Pericardium fibroblast (primary cell): ENCODE data around the gene UBA1. TPM values are rescaled to one million over a fixed set of nuclear protein-coding genes. Genes with fewer than 3 reads are reported as not detected.

Experiments used
- total RNA-seq: library from RNA; depleted of rRNA; stranded (reverse); fragments of >200 nt; gene quantifications from 2 replicates; pipeline ENCODE4 v1.2.3, GENCODE V29; 2015

The UBA1 gene
- 98.6 and 103 TPM in 2 replicates for total RNA-seq

GRCh38 chrX:47193475-47194193, at the start of gene UBA1:
Gene UBA1 (plus strand): TSS chrX:47193829. CDS start chrX:47198803, 4,974 bp downstream.

GRCh38 chrX:47144626-47145394, 48.8 kb upstream of the UBA1 start, which contains the start of the genes NDUFB11 and RBM10:
Gene NDUFB11 (minus strand): TSS chrX:47144702. CDS start chrX:47144679, 23 bp downstream.
Gene RBM10 (plus strand): TSS chrX:47145221. CDS start chrX:47147482, 2,261 bp downstream.

DNA sequence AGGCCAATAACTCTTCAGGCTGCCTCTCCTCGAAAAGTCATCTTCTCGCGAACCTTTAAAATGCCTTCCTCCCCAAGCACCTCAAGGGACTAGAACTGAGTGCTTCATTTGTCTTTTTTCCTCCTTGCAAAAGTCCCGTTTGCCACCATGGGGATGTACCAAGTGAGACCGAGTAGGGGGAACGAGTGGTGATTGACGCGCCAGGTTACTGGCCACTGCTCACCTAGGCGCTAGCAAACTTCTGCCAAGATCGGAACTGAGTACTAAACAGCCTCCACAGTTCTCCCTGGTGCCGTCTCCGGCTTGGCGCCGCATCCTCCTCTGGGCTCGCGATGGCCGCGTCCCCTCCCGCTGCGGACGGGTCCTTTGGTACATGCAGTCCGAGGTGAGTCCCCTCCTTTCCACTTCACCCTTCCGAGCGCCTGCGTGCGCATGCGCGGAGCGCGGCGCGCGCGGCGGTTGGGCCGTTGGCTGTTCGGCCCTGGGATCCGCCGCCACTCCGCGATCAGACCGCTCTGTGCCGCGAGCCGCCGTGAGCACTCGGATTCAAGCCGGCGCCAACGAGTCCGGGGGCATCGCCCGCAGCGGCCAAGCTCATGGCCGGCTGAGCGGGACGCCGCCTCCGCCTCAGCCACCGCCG, 24.8 kb downstream of the UBA1 start, which contains the start of gene CDK16:
CDK16 (plus strand) TSS at position 402 of the 640 bp plus-strand sequence. CDS start 4,877 bp downstream, outside the sequence.

DNA sequence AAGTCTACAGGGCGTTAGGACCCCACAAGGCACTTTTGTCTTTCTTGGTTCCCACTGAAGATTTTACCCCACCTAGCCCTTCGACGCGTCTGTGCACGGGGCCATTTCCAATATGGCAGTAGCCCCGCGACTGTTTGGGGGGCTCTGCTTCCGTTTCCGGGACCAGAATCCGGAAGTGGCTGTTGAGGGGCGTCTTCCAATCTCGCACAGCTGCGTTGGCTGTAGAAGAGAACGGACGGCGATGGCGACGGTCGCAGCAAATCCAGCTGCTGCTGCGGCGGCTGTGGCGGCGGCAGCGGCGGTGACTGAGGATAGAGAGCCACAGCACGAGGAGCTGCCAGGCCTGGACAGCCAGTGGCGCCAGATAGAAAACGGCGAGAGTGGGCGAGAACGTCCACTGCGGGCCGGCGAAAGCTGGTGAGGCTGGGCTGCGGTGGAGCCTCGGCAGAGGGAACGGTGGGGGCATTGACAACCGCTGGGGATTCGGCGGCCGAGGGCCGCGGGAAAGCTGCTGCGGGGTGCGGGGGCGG, 39.2 kb downstream of the UBA1 start, which contains the start of gene USP11:
USP11 (plus strand) TSS at position 207 of the 530 bp plus-strand sequence; CDS start at position 242, 35 bp downstream.

Other genes starting within 250 kb of the UBA1 start
- not detected in 2 replicates for gene RGN, start 115.4 kb upstream of the UBA1 start, total RNA-seq
- gene NDUFB11, start 49.1 kb upstream of the UBA1 start, total RNA-seq = 83.6 and 95.2 TPM in 2 replicates
- gene RBM10, start 48.6 kb upstream of the UBA1 start, total RNA-seq = 30.3 and 39.0 TPM in 2 replicates
- gene CDK16, start 24.9 kb downstream of the UBA1 start, total RNA-seq = 63.8 and 86.1 TPM in 2 replicates
- gene USP11, start 39.2 kb downstream of the UBA1 start, total RNA-seq = 20.4 and 30.3 TPM in 2 replicates
- gene ZNF157, start 176.7 kb downstream of the UBA1 start, total RNA-seq = not detected in 2 replicates